Endothelial cell of umbilical vein (primary cell): ENCODE data around the gene PLAAT2.

Experiments used
- CTCF ChIP-seq, 2 donors: IDR thresholded peaks; 1 replicate in 1 of 2; 2 replicates in 1 of 2; pipeline ENCODE4 v1.5.1; 2011; ENCODE audit warnings: low read length in 2 of 2, mild to moderate bottlenecking in 2 of 2, moderate library complexity in 2 of 2, control low read depth in 1 of 2, inconsistent platforms in 1 of 2, low read depth in 1 of 2; ENCODE audit not compliant: insufficient read depth in 1 of 2; ENCODE audit errors: extremely low read depth in 1 of 2
- EZH2 ChIP-seq: IDR thresholded peaks from 2 replicates; pipeline ENCODE4 v1.6.1; 2012; ENCODE audit warnings: borderline replicate concordance, low read depth, mild to moderate bottlenecking, moderate library complexity, low read length, inconsistent platforms; ENCODE audit not compliant: severe bottlenecking
- JUN ChIP-seq: IDR thresholded peaks from 2 replicates; pipeline ENCODE4 v1.6.1; 2011; ENCODE audit warnings: borderline replicate concordance, low read depth; ENCODE audit not compliant: insufficient read length, insufficient read depth
- POLR2A ChIP-seq: IDR thresholded peaks from 2 replicates; pipeline ENCODE4 v1.6.1; 2012; ENCODE audit warnings: low read depth, mild to moderate bottlenecking, control low read depth, low read length
- TF ChIP-seq, protein P1 (sequence below): IDR thresholded peaks from 2 replicates; pipeline ENCODE4 v1.6.1; 2011; ENCODE audit not compliant: insufficient read depth, insufficient read length

GRCh38 chr11:63508745-63509144 lies 54.4 kb downstream of the PLAAT2 start:
- TF ChIP-seq POLR2A (no peak), CTCF (IDR thresholded peaks at IDR 0.05; ENCODE audit: extremely low read depth in 1 of 2, insufficient read depth in 1 of 2, low read depth in 1 of 2, low read length in 2 of 2) (no peak), EZH2 (no peak), JUN (no peak)
- TF ChIP-seq, protein P1, sequence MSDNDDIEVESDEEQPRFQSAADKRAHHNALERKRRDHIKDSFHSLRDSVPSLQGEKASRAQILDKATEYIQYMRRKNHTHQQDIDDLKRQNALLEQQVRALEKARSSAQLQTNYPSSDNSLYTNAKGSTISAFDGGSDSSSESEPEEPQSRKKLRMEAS, result no peak
